Breast epithelium (tissue), 4 donors: ENCODE results near the gene SUMO4. TPM values are rescaled to one million over a fixed set of nuclear protein-coding genes. Genes with fewer than 3 reads are reported as not detected.
A peak's percentile ranks its signal among the peaks of the same experiment; 100 is the strongest.

Experiments
- DNase-seq, 2 donors: peaks; one replicate each; pipeline ENCODE4 v3.0.0-alpha.2; 2019; ENCODE audit warnings: low spot score in 2 of 2
- H3K27ac ChIP-seq, 2 donors: fragments of 200-600 bp; sonication (generic) in 1 of 2; one replicate each; pipeline ENCODE4 v1.5.1; 2016 to 2019; ENCODE audit warnings: mild to moderate bottlenecking in 1 of 2
- H3K27me3 ChIP-seq, 2 donors: fragments of 200-600 bp; sonication (generic) in 1 of 2; one replicate each; pipeline versions ENCODE4 v1.5.1 to v1.6.0; 2017 to 2019; ENCODE audit warnings: control low read depth in 1 of 2, mild to moderate bottlenecking in 1 of 2
- H3K36me3 ChIP-seq: fragments of 200-600 bp; one replicate; pipeline ENCODE4 v1.5.1; 2019
- H3K4me1 ChIP-seq, 2 donors: fragments of 200-600 bp; sonication (generic); one replicate each; pipeline ENCODE4 v1.5.1; 2016 to 2019; ENCODE audit warnings: control low read depth in 1 of 2
- H3K4me3 ChIP-seq, 3 donors: fragments of 200-600 bp; sonication (generic); 1 replicate in 2 of 3; 2 replicates in 1 of 3; pipeline ENCODE4 v1.5.1; 2016 to 2019; ENCODE audit warnings: mild to moderate bottlenecking in 3 of 3, moderate library complexity in 2 of 3
- H3K9me3 ChIP-seq, 2 donors: fragments of 200-600 bp; sonication (generic) in 1 of 2; one replicate each; pipeline ENCODE4 v1.5.1; 2016 to 2019; ENCODE audit warnings: control low read depth in 1 of 2
- POLR2A ChIP-seq: fragments of 450-650 bp; IDR thresholded peaks from one replicate; pipeline ENCODE4 v1.6.1; 2016; ENCODE audit warnings: antibody characterized with exemption, mild to moderate bottlenecking, moderate library complexity
- POLR2AphosphoS5 ChIP-seq, 3 donors: sonication (generic); formaldehyde crosslinking; IDR thresholded peaks; one replicate each; pipeline ENCODE4 v1.6.1; 2017; ENCODE audit warnings: antibody characterized with exemption in 3 of 3
- intact Hi-C: fragments of 100-400 bp; cut with DNase I; formaldehyde crosslinking; loops from one replicate; pipeline ENCODE4 v1.15.1; 2023; ENCODE audit warnings: low total_unique reads
- total RNA-seq, 3 donors: library from RNA; depleted of rRNA; stranded (reverse); fragments of >200 nt; gene quantifications; one replicate each; pipeline ENCODE4 v1.1.0, GENCODE V29; 2016
- TF ChIP-seq, protein P1 (sequence below), 3 donors: fragments of 450-650 bp; IDR thresholded peaks; one replicate each; pipeline ENCODE4 v1.5.1; 2016 to 2017; ENCODE audit warnings: antibody characterized with exemption in 3 of 3, mild to moderate bottlenecking in 3 of 3, moderate library complexity in 3 of 3

Gene SUMO4
- total RNA-seq, 3 donors from 2014 or later = 3.0 to 7.8 (median 5.6) TPM

DNA sequence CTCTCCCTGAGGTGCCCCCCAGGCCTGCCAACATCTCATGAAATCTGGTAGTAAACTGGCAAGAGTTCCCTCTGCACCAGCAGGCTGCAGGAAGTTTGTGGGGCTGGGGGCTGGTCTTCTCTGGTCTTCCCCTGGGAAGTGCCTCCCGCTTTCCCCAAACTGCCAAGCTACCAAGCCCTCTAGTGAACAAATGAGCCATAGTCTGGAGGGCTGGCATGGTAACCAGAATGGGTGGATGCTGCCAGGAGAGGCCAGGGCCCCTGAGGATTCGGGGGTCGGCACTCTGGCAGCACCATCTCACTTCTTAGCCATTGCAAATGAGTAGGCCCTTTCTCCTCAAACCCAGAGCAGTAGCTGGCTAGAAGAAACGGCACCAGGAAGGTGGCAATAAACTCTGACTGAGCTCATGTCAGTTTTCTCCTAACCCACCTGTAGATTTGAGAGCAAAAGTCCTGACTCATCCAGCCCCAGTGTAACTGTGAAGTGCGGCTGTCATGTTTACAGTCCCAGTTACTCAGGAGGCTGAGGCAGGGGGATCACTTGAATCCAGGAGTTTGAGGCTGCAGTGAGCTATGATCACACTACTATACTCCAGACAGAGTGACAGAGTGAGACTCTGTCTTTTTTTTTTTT lies 48.9 kb downstream of the SUMO4 start:
- no peak overlapping the region for H3K4me3 ChIP-seq
- intact Hi-C loops = no loop called here
- no peaks in the 10 kb centered on the region for H3K9me3 ChIP-seq
- DNase-seq = no peak
- TF ChIP-seq POLR2A (no peak), POLR2AphosphoS5 (IDR thresholded peaks at IDR 0.05) (no peak)
- TF ChIP-seq, protein P1, sequence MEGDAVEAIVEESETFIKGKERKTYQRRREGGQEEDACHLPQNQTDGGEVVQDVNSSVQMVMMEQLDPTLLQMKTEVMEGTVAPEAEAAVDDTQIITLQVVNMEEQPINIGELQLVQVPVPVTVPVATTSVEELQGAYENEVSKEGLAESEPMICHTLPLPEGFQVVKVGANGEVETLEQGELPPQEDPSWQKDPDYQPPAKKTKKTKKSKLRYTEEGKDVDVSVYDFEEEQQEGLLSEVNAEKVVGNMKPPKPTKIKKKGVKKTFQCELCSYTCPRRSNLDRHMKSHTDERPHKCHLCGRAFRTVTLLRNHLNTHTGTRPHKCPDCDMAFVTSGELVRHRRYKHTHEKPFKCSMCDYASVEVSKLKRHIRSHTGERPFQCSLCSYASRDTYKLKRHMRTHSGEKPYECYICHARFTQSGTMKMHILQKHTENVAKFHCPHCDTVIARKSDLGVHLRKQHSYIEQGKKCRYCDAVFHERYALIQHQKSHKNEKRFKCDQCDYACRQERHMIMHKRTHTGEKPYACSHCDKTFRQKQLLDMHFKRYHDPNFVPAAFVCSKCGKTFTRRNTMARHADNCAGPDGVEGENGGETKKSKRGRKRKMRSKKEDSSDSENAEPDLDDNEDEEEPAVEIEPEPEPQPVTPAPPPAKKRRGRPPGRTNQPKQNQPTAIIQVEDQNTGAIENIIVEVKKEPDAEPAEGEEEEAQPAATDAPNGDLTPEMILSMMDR (IDR thresholded peaks at IDR 0.05) = no peak
- peaks cover 4 to 6% of the 10 kb centered on the region in 2 donors for H3K4me1 ChIP-seq
- no peaks in the 10 kb centered on the region for H3K36me3 ChIP-seq
- H3K27me3 ChIP-seq = no peaks in the 10 kb centered on the region
- no peak overlapping the region for H3K27ac ChIP-seq

DNA sequence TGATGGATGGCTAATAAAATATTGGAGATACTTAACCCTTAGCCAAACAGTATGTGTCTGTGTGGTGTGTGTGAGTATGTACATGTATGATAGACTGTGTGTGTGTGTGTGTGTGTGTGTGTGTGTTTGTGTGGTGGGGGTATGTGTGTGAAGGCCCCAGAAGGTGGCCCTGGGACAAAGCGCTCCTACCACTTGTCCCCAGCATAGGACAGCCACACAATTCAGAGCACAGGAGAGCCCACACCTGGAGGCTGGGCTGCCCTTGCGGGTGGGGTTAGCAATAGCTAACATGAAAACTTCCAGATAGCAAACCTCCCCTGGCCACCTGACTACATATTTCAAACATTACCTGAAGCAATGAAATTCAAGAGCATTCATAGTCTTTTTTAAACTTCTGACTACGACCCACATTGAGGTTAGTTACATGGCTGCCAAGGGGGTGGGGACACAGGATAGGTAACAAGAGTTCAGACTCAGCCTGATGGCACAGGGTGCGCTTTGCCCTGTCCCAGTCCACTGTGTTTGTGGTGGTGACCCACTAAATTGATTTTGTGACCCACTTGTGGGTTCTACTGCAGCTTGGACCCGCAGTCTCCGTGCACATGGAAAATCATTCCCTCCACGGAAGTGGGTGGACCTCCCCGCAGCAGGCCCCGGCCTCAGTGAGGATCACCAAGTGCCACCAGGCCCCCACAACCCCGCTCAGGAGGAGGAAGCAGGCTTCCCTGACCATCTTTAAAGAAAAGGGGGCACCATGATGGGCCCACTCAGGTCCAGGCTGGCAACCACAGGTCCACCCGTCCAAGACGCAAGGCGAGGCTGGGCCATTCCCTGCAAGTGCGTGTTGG lies 50.0 kb downstream of the SUMO4 start:
- TF ChIP-seq POLR2AphosphoS5 (IDR thresholded peaks at IDR 0.05) = no peak
- TF ChIP-seq, protein P1 (IDR thresholded peaks at IDR 0.05) = no peak
- TF ChIP-seq POLR2A = no peak
- H3K4me1 ChIP-seq = peaks cover 13 to 15% of the 10 kb centered on the region in 2 donors
- no peak for DNase-seq
- H3K27me3 ChIP-seq = no peaks in the 10 kb centered on the region
- peak overlapping the region; percentile 40 to 80 (median 48) for H3K4me3 ChIP-seq
- intact Hi-C loops = no loop called here
- no peaks in the 10 kb centered on the region for H3K36me3 ChIP-seq
- no peak overlapping the region for H3K27ac ChIP-seq
- H3K9me3 ChIP-seq = no peaks in the 10 kb centered on the region

Other genes with a start within 250 kb of the SUMO4 start
- 10 to 100 TPM; 63.3 to 91.0 (median 75.8) TPM for gene TAB2, start 82.5 kb upstream of the SUMO4 start, total RNA-seq
- 1 to 10 TPM; 2.3 to 6.4 (median 3.8) TPM for gene ZC3H12D, start 84.8 kb downstream of the SUMO4 start, total RNA-seq
- gene PPIL4, start 145.8 kb downstream of the SUMO4 start, total RNA-seq = 10 to 100 TPM; 34.7 to 46.0 (median 36.2) TPM
- 10 to 100 TPM; 53.1 to 75.8 (median 54.7) TPM for gene GINM1, start 166.1 kb downstream of the SUMO4 start, total RNA-seq
- 10 to 100 TPM; 20.1 to 24.9 (median 21.1) TPM for gene KATNA1, start 248.5 kb downstream of the SUMO4 start, total RNA-seq